Measurements from ENCODE around the gene LTK.

The LTK gene

GRCh38 chr15:41530363-41530956 is 16.8 kb upstream of the LTK start:
- DNase-seq (ENCODE audit: low read depth in 2 of 2) = no peak

GRCh38 chr15:41523097-41523496 is 9.5 kb upstream of the LTK start:
- DNase-seq (ENCODE audit: low read depth in 2 of 2) = no peak

- DNase-seq (ENCODE audit: low read depth in 2 of 2) = no peak
These were observed 8.0 kb upstream of the LTK start for GRCh38 chr15:41521614-41522013.

GRCh38 chr15:41520636-41521035 is 7.0 kb upstream of the LTK start:
- no peak for DNase-seq (ENCODE audit: low read depth in 2 of 2)

- no peak for DNase-seq (ENCODE audit: low read depth in 2 of 2)
These were observed 4.3 kb upstream of the LTK start for GRCh38 chr15:41517895-41518449.

GRCh38 chr15:41512940-41513505 is 604 bp downstream of the LTK start:
- DNase-seq (ENCODE audit: low read depth in 2 of 2) = no peak

GRCh38 chr15:41512512-41512939 is 1.1 kb downstream of the LTK start:
- DNase-seq (ENCODE audit: low read depth in 2 of 2) = no peak

GRCh38 chr15:41511899-41512369 is 1.7 kb downstream of the LTK start:
- DNase-seq (ENCODE audit: low read depth in 2 of 2) = no peak

GRCh38 chr15:41511331-41511898 is 2.2 kb downstream of the LTK start:
- no peak for DNase-seq (ENCODE audit: low read depth in 2 of 2)

- no peak for DNase-seq (ENCODE audit: low read depth in 2 of 2)
These were observed 2.9 kb downstream of the LTK start for GRCh38 chr15:41510728-41511127.

GRCh38 chr15:41507820-41508290 is 5.8 kb downstream of the LTK start:
- DNase-seq (ENCODE audit: low read depth in 2 of 2) = no peak

GRCh38 chr15:41506796-41507341 is 6.8 kb downstream of the LTK start:
- DNase-seq (ENCODE audit: low read depth in 2 of 2) = no peak

GRCh38 chr15:41505776-41506175 is 7.9 kb downstream of the LTK start:
- no peak for DNase-seq (ENCODE audit: low read depth in 2 of 2)

- no peak for DNase-seq (ENCODE audit: low read depth in 2 of 2)
These were observed 8.7 kb downstream of the LTK start for GRCh38 chr15:41504751-41505492.

- DNase-seq (ENCODE audit: low read depth in 2 of 2) = no peak
These were observed 10.0 kb downstream of the LTK start for GRCh38 chr15:41503669-41504010.

- no peak for DNase-seq (ENCODE audit: low read depth in 2 of 2)
These were observed 10.6 kb downstream of the LTK start for GRCh38 chr15:41502795-41503668.

- no peak for DNase-seq (ENCODE audit: low read depth in 2 of 2)
These were observed 11.5 kb downstream of the LTK start for GRCh38 chr15:41501931-41502794.

- DNase-seq (ENCODE audit: low read depth in 2 of 2) = no peak
These were observed 12.3 kb downstream of the LTK start for GRCh38 chr15:41501191-41501917.

GRCh38 chr15:41499109-41499851 is 14.3 kb downstream of the LTK start:
- no peak for DNase-seq (ENCODE audit: low read depth in 2 of 2)

All from stimulated activated CD8-positive, alpha-beta memory T cell treated with anti-CD3 and anti-CD28 coated beads, Interleukin-7, amount 100 ng/mL, for 1 hour (primary cell).